Right renal cortex interstitium (tissue), 3 donors: ENCODE data around the gene CEACAM5. TPM values are rescaled to one million over a fixed set of nuclear protein-coding genes. Genes with fewer than 3 reads are reported as not detected.
"Not testable (repeated sequence)": the region's sequence is repeated elsewhere in the genome, so short reads cannot be mapped to it uniquely, and the experiment has no call there.

Experiments used
- DNase-seq, 3 donors: peaks; one replicate each; pipeline ENCODE4 v3.0.0-alpha.2; 2013; ENCODE audit warnings: low read depth in 3 of 3, low spot score in 2 of 3
- polyA plus RNA-seq, 3 donors: library from polyadenylated mRNA; unstranded; fragments of 120-200 nt; gene quantifications; one replicate each; pipeline ENCODE4 v1.2.1, GENCODE V29; 2013; ENCODE audit not compliant: insufficient read length in 3 of 3

CEACAM5 gene
- polyA plus RNA-seq, 3 donors: 0.08 to 0.65 TPM; not detected in 1

DNA sequence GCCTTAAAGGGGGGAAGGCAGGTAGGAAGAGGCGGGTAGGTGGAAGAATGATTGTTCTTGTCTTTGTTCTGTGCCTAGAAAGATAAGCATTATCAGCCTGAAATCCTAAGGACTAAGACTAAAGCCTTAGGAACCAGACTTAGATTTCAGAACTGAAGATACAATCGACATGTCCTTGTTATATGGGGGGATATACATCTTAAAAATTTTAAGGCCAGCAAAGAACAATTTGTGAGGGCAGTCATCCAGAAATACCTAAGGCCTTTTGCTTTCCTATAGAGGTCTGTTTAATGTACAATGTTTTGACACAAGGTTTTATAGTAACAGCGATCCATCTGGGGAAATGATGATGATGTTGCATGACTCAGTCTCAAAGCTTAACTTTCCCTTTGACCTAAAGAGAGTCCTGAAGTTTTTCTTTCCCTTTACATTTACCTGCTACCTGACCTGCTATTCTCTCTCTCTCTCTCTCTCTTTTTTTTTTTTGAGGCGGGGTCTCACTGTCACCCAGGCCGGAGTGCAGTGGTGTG, 26.7 kb downstream of the CEACAM5 start:
- DNase-seq: no peak

GRCh38 chr19:41739361-41739760, 30.9 kb downstream of the CEACAM5 start:
- no peak for DNase-seq

DNA sequence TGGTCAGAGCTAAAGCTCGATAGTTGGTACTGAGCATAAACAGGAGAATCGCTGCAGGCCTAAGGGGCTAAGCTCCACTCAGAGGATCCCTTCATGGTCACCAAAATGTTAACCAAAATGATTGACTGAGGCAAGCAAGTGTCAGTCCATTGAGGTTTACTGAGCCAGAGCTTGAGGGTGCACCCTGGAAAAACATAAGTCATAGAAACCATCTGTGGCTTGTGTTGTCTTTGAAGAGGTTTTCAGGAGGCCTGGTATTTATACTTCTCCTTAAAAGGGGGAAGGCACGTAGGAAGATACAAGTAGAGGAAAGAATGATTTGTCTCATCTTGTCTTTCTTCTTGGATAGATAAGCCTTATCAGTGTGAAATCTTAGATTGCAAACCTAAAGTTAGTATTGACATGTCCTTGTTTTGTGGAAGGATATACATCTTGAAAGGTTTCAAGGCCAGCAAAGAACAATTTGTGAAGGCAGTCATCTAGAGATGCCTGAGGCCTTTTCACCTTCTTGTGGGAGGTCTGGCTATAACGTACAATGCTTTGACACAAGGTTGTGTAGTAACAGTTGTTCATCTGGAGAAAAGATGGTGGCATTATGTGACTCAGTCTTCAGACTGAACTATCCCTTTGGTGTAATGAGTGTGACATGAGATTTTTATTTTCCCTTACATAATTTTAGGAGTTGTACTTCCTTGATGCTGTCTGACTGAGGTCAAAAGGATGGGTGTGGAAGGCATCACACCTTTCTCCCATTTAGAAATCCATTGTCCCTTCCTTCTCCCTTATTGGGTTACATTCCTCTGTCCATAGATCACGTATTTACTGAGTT, 32.2 kb downstream of the CEACAM5 start:
- DNase-seq: no peak

- DNase-seq: no peak
Measured at GRCh38 chr19:41741244-41741554, 32.8 kb downstream of the CEACAM5 start.

DNA sequence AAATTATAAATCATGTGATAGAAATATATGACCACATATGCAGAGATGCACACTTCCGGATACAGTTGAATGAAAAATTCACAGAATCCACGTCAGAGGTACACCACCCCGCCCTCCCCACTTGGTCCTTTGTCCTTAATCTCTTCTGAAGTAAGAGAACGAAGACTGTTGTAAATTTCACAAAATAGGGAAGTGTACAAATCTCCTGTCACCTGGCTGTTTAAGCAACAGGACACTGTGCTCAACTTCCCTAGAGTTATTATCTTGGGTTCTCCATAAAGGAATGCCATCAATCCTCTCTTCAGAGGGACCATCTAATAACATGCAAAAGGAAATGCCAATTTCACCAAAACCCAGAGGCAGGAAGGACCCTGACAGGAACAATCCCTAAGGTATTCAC, 36.4 kb downstream of the CEACAM5 start:
- DNase-seq: no peak

- no peak for DNase-seq
Measured at GRCh38 chr19:41745756-41746155, 37.3 kb downstream of the CEACAM5 start.

DNA sequence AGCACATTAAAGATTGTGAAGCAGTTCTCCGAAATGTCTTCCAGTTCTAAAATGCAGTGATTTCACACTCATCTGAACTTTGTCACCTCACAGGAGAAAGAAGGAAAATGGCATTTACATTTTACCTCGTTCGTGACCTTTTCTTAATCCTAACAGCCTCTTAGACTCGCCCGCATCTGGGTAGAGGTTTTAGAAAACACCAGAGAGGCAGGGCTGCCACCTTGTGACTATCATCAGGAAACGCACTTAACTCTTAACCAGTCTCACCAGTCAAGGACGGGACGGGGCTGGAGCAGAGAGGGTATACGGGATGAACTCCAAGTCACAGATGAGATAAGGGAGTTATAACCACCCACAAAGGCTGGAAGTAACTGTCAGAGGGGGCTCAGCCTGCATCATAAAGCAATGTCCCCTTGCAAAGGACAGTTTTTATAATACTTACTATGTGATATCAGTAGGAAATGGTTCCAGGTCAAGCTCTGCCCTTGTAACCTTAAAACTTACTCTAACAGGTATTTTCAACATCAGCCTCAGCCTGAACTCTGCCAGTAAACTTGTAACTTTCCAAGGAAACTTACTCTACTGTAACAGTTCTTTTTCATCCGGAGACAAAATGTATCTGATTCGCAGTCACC, 38.3 kb downstream of the CEACAM5 start:
- DNase-seq: no peak

DNA sequence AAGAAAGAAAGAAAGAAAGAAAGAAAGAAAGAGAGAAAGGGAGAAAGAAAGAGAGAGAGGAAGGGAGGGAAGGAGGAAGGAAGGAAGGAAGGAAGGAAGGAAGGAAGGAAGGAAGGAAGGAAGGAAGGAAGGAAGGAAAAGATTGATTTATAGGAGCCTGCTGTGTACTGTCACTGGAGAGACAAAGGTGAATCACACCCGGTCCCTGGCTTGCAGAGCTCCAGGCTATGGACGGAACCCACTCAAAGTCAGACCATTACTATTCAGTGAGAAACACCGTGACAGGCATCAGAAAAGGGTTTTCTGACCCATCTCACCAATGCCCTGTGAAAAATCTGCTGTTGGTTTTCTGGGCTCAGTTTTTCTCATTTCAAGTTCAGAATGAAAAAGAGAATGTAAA, 39.6 kb downstream of the CEACAM5 start:
- DNase-seq: no peak

GRCh38 chr19:41750248-41751134, 42.1 kb downstream of the CEACAM5 start:
- not testable (repeated sequence) for DNase-seq

DNA sequence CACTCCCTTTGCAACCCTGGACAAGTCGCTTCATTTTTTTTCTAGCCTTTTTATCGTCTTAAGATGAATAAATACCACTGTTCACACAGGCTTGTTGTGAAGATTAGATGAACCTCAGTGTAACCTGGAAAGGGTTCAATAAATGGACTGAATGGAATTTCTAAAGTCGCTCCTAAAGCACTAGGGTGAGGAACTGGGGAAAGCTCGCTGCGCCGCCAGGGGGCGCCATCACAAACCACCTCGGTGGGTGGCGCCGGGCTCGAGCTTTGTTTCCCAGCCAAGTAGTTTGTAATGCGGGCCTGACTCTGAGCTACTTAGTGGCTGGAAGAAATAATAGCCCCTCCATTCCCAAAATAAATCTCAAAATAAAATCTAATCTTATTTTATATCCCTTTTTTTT, 44.7 kb downstream of the CEACAM5 start:
- no peak for DNase-seq

- DNase-seq: no peak
Measured at GRCh38 chr19:41753936-41754529, 45.6 kb downstream of the CEACAM5 start.

GRCh38 chr19:41755328-41755913, 47.0 kb downstream of the CEACAM5 start, which contains the start of gene CEACAM6:
CEACAM6 (plus strand) TSS chr19:41755530; CDS start chr19:41755639, 109 bp downstream.
- DNase-seq: no peak

GRCh38 chr19:41758846-41759245, 50.4 kb downstream of the CEACAM5 start:
- no peak for DNase-seq

- no peak for DNase-seq
Measured at GRCh38 chr19:41767115-41767514, 58.7 kb downstream of the CEACAM5 start.

- not testable (repeated sequence) for DNase-seq
Measured at GRCh38 chr19:41768105-41768504, 59.7 kb downstream of the CEACAM5 start.

DNA sequence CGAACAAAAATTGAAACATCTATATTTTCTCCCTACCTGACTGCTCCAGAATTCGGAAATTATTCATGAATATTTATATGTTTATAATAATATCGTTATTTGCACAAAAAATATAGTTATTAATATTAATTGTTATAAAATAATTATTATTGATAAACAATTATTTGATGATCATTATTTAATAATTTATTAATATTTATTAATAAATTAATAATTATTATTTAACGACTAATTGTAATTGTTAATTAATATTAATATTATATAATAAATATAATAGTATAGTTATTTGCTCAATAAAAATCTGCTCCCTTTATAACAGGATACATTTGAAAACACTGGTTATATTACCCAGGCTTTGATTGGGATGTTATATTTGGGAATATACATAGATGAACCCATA, 61.2 kb downstream of the CEACAM5 start:
- no peak for DNase-seq

DNA sequence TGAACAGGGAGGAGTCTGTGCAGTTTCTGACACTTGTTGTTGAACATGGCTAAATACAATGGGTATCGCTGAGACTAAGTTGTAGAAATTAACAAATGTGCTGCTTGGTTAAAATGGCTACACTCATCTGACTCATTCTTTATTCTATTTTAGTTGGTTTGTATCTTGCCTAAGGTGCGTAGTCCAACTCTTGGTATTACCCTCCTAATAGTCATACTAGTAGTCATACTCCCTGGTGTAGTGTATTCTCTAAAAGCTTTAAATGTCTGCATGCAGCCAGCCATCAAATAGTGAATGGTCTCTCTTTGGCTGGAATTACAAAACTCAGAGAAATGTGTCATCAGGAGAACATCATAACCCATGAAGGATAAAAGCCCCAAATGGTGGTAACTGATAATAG, 63.0 kb downstream of the CEACAM5 start:
- DNase-seq: no peak

GRCh38 chr19:41774515-41774980, 66.1 kb downstream of the CEACAM5 start:
- no peak for DNase-seq

DNA sequence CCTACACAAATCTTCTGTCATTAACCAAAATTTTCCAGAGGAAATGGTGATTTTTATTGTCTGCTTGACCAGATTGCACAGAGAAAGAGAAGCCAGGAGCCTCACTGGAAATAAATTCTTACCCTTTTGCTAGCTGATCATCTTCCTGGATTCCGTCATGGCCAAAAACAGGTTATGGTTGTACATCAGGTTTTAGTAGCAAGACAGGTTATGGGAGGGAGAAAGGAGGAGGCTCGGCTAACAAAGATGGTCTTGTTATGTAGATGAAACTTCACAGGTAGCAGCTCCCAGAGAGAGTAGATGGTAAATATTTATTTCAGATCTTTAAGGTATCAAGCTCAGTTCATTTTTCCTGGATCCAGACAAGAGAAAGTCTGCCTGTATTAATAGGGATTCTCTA, 68.3 kb downstream of the CEACAM5 start:
- no peak for DNase-seq
